ENCODE measurements around the gene HIGD2A. TPM values are rescaled to one million over a fixed set of nuclear protein-coding genes. Genes with fewer than 3 reads are reported as not detected.

HIGD2A gene
- polyA plus RNA-seq, 2 of the 4 experiments (the other 2 are of a cell fraction), result 102 to 205 TPM

- CTCF ChIA-PET, result interaction anchor here (0.7 to 1.6 kb wide), 3 partner anchors 16 to 165 kb away, joined by 3 to 5 read pairs (median 3); partner anchors contain the start of gene FAF2
- no peak for FAIRE-seq
- no peak overlapping the region for H3K27ac ChIP-seq
These were observed 24.7 kb downstream of the HIGD2A start for GRCh38 chr5:176413255-176413565.

GRCh38 chr5:176413709-176414191 lies 25.2 kb downstream of the HIGD2A start:
- Histone ChIP-seq H3K9me3 (no peaks in the 10 kb centered on the region), H3K4me2 (no peak overlapping the region), H3K4me3 (no peak overlapping the region), H3K4me1 (peaks cover 24% of the 10 kb centered on the region), H3K27ac (no peak overlapping the region)
- CTCF ChIA-PET, result interaction anchor here (0.7 to 1.6 kb wide), 3 partner anchors 17 to 164 kb away, joined by 3 to 5 read pairs (median 3); partner anchors contain the start of gene FAF2
- TF ChIP-seq KDM1A (IDR thresholded peaks at IDR 0.05; ENCODE audit: low read depth) (no peak), SREBF2 (IDR thresholded peaks at IDR 0.05) (no peak), RAD21 (conservative IDR thresholded peaks at IDR 0.05 in 1 of 2, IDR thresholded peaks at IDR 0.05 in 1 of 2) (no peak), MAFK (IDR thresholded peaks at IDR 0.05; ENCODE audit: partially characterized antibody) (peak; percentile 23), CBX2 (IDR thresholded peaks at IDR 0.05; ENCODE audit: borderline replicate concordance, low read depth) (no peak), USF2 (IDR thresholded peaks at IDR 0.05) (no peak)
- POLR2A ChIA-PET, result no interaction called here
- no peak for ATAC-seq
- no peak for FAIRE-seq
- DNase-seq (ENCODE audit: low read depth in 1 of 2, low spot score in 1 of 2), result no peak
- WGBS (ENCODE audit: missing lambda C conversion rate), result 93% methylated on average over 7 of the region's 7 CpGs

More at GRCh38 chr5:176413255-176413565, 24.7 kb downstream of the HIGD2A start:
- ATAC-seq (no peak), DNase-seq (ENCODE audit: low read depth in 1 of 2, low spot score in 1 of 2) (no peak)
- WGBS (ENCODE audit: missing lambda C conversion rate), result 94% methylated on average over 2 of the region's 2 CpGs
- TF ChIP-seq EHMT2 (IDR thresholded peaks at IDR 0.05; ENCODE audit: low read depth), result no peak
- TF ChIP-seq ZSCAN20 (CRISPR knock-in tag; IDR thresholded peaks at IDR 0.05), result no peak
- no peak for TF ChIP-seq KDM5A (IDR thresholded peaks at IDR 0.05)
- TF ChIP-seq EHF (CRISPR knock-in tag; IDR thresholded peaks at IDR 0.05), result no peak
- TF ChIP-seq RCOR1 (IDR thresholded peaks at IDR 0.05; ENCODE audit: low read depth, low read length), result no peak
- no peak for TF ChIP-seq FOSL2 (IDR thresholded peaks at IDR 0.05)
- no peak for TF ChIP-seq FOSL2 (CRISPR knock-in tag; IDR thresholded peaks at IDR 0.05)
- no peak for TF ChIP-seq HOXB5 (CRISPR knock-in tag; IDR thresholded peaks at IDR 0.05)
- TF ChIP-seq HOXB13 (CRISPR knock-in tag; IDR thresholded peaks at IDR 0.05; ENCODE audit: low read depth), result no peak
- no peak for TF ChIP-seq TFCP2L1 (CRISPR knock-in tag; IDR thresholded peaks at IDR 0.05)
- no peak for TF ChIP-seq CBX8 (IDR thresholded peaks at IDR 0.05)
- no peak for TF ChIP-seq HMGXB4 (CRISPR knock-in tag; IDR thresholded peaks at IDR 0.05; ENCODE audit: borderline replicate concordance)
- no peak for TF ChIP-seq GATA3 (IDR thresholded peaks at IDR 0.05; ENCODE audit: borderline replicate concordance)
- TF ChIP-seq PBX3 (IDR thresholded peaks at IDR 0.05), result no peak
- TF ChIP-seq CHD2 (IDR thresholded peaks at IDR 0.05; ENCODE audit: low read length, partially characterized antibody), result no peak
- TF ChIP-seq KDM1A (IDR thresholded peaks at IDR 0.05; ENCODE audit: low read depth), result no peak
- no peak for TF ChIP-seq NFE2L2 (conservative IDR thresholded peaks at IDR 0.05; ENCODE audit: low read length)
- TF ChIP-seq CBX2 (IDR thresholded peaks at IDR 0.05; ENCODE audit: borderline replicate concordance, low read depth), result no peak
- POLR2A ChIA-PET, result no interaction called here
- H3K4me3 ChIP-seq, result no peak overlapping the region
- no peaks in the 10 kb centered on the region for H3K9me3 ChIP-seq
- H3K4me1 ChIP-seq, result peaks cover 24% of the 10 kb centered on the region
- no peak overlapping the region for H3K4me2 ChIP-seq

DNA sequence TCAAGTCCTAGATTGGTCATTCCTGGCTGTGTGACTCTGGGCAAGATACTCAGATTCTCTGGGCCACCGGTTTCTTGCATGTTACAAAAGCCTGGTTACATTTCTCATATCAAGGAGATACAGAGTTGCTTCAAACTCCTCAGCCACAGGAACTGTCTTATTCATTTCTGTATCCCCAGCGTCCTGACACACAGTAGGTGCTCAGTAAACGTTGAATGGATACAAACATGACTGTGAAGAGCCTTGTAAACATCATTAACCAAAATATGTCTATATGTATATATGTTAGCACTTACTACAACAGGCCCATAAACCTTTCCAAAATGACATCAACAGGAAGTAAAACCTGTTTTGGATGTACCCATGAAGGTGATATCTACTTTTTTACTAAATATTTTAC lies 26.2 kb downstream of the HIGD2A start:
- Histone ChIP-seq H3K4me3 (no peak overlapping the region), H3K9me3 (no peaks in the 10 kb centered on the region), H3K4me1 (peaks cover 24% of the 10 kb centered on the region), H3K27ac (no peak overlapping the region), H3K4me2 (no peak overlapping the region; the same call in 2 of the 3 replicates)
- ChIA-PET POLR2A (no interaction called here), CTCF (interaction anchor here (1.6 to 2.6 kb wide), 2 partner anchors 27 to 163 kb away, joined by 3 to 15 read pairs; no protein-coding TSS in a partner anchor)
- no peak for FAIRE-seq
- no peak for TF ChIP-seq RCOR1 (IDR thresholded peaks at IDR 0.05; ENCODE audit: low read depth, low read length)
- no peak for TF ChIP-seq PBX3 (IDR thresholded peaks at IDR 0.05)
- TF ChIP-seq ESRRA (IDR thresholded peaks at IDR 0.05; ENCODE audit: borderline replicate concordance, low read length), result no peak
- no peak for TF ChIP-seq MYC (IDR thresholded peaks at IDR 0.05; ENCODE audit: borderline replicate concordance, low read length)
- no peak for TF ChIP-seq EP300 (IDR thresholded peaks at IDR 0.05)
- no peak for TF ChIP-seq FOXS1 (CRISPR knock-in tag; IDR thresholded peaks at IDR 0.05)
- TF ChIP-seq HMGXB4 (CRISPR knock-in tag; IDR thresholded peaks at IDR 0.05; ENCODE audit: borderline replicate concordance), result no peak
- no peak for TF ChIP-seq KDM1A (IDR thresholded peaks at IDR 0.05; ENCODE audit: low read depth)
- TF ChIP-seq TP53 (CRISPR knock-in tag; IDR thresholded peaks at IDR 0.05), result no peak
- DNase-seq (ENCODE audit: low read depth in 1 of 2, low spot score in 1 of 2), result no peak
- 51% methylated on average over 3 of the region's 3 CpGs for WGBS (ENCODE audit: missing lambda C conversion rate)
- ATAC-seq, result no peak
